HepG2 (cell line): ENCODE data around the gene ZNF416. TPM values are rescaled to one million over a fixed set of nuclear protein-coding genes. Genes with fewer than 3 reads are reported as not detected.

Experiments used
- ATF1 ChIP-seq: IDR thresholded peaks from 2 replicates; pipeline ENCODE4 v1.6.1; 2016; ENCODE audit warnings: mild to moderate bottlenecking, control low read depth
- IRX3 ChIP-seq: sonication (generic); formaldehyde crosslinking; IDR thresholded peaks from 2 replicates; pipeline ENCODE4 v1.8.1; 2023; ENCODE audit warnings: mild to moderate bottlenecking, low read depth, missing genetic modification reagents, borderline replicate concordance
- POGZ ChIP-seq: sonication (generic); formaldehyde crosslinking; IDR thresholded peaks from 2 replicates; pipeline ENCODE4 v1.4.0; 2020; ENCODE audit warnings: mild to moderate bottlenecking, missing genetic modification reagents
- RFX3 ChIP-seq: IDR thresholded peaks from 2 replicates; pipeline ENCODE4 v1.6.1; 2016; ENCODE audit warnings: missing biosample characterization, missing genetic modification reagents
- SP2 ChIP-seq: sonication (generic); formaldehyde crosslinking; IDR thresholded peaks from 2 replicates; pipeline ENCODE4 v1.5.1; 2020; ENCODE audit warnings: mild to moderate bottlenecking, missing genetic modification reagents
- TAF15 ChIP-seq: fragments of 200-400 bp; formaldehyde crosslinking; IDR thresholded peaks from one replicate; pipeline ENCODE4 v1.6.1; 2018; ENCODE audit warnings: mild to moderate bottlenecking, low read depth, low read length; ENCODE audit not compliant: poor library complexity, severe bottlenecking
- TGIF2 ChIP-seq: IDR thresholded peaks from 2 replicates; pipeline ENCODE4 v1.6.1; 2016; ENCODE audit warnings: control low read depth, missing compliant biosample characterization
- ZC3H13 ChIP-seq: sonication (generic); formaldehyde crosslinking; IDR thresholded peaks from 2 replicates; pipeline ENCODE4 v1.8.1; 2023; ENCODE audit warnings: mild to moderate bottlenecking, missing genetic modification reagents, moderate library complexity
- ZNF253 ChIP-seq: sonication (generic); formaldehyde crosslinking; IDR thresholded peaks from 2 replicates; pipeline ENCODE4 v1.8.0; 2022; ENCODE audit warnings: mild to moderate bottlenecking, missing genetic modification reagents, borderline replicate concordance
- ZNF432 ChIP-seq: sonication (generic); formaldehyde crosslinking; IDR thresholded peaks from 2 replicates; pipeline ENCODE4 v1.5.0; 2020; ENCODE audit warnings: missing genetic modification reagents, mild to moderate bottlenecking, borderline replicate concordance
- polyA plus RNA-seq, 8 experiments: library from polyadenylated mRNA; depleted of rRNA in 3 of 8; stranded (reverse) in 7 of 8; unstranded in 1 of 8; fragments of >200 nt; fragmentation: Illumina TruSeq in 4 of 8; extraction: Trizol in 4 of 8; gene quantifications; 2 replicates each; pipeline versions ENCODE4 v1.2.1 to v1.2.3, GENCODE V29; 2011 to 2016; ENCODE audit warnings: low read depth in 4 of 8, missing spikeins in 1 of 8, mixed read lengths in 1 of 8; ENCODE audit not compliant: insufficient read depth in 1 of 8
- total RNA-seq, 5 experiments: library from RNA; depleted of rRNA; stranded (reverse); fragments of >200 nt; fragmentation: Illumina TruSeq; extraction: Trizol; gene quantifications; 2 replicates each; pipeline ENCODE4 v1.2.3, GENCODE V29; 2016; ENCODE audit warnings: low read depth in 1 of 5
- TF ChIP-seq, protein P1 (sequence below): sonication (generic); formaldehyde crosslinking; IDR thresholded peaks from 2 replicates; pipeline ENCODE4 v1.4.0; 2020; ENCODE audit warnings: mild to moderate bottlenecking, missing genetic modification reagents
- TF ChIP-seq, protein P2 (sequence below): IDR thresholded peaks from 2 replicates; pipeline ENCODE4 v1.6.1; 2016
- TF ChIP-seq, protein P3 (sequence below): sonication (generic); formaldehyde crosslinking; IDR thresholded peaks from 2 replicates; pipeline ENCODE4 v1.5.0; 2020; ENCODE audit warnings: missing genetic modification reagents, mild to moderate bottlenecking, borderline replicate concordance
- TF ChIP-seq, protein P4 (sequence below): sonication (generic); formaldehyde crosslinking; IDR thresholded peaks from 2 replicates; pipeline ENCODE4 v1.5.0; 2020; ENCODE audit warnings: missing genetic modification reagents
- TF ChIP-seq, protein P5 (sequence below): sonication (generic); formaldehyde crosslinking; IDR thresholded peaks from 2 replicates; pipeline ENCODE4 v1.4.0; 2020; ENCODE audit warnings: missing genetic modification reagents
- TF ChIP-seq, protein P6 (sequence below): sonication (generic); formaldehyde crosslinking; IDR thresholded peaks from 2 replicates; pipeline ENCODE4 v1.5.0; 2020; ENCODE audit warnings: missing genetic modification reagents, mild to moderate bottlenecking, borderline replicate concordance

The ZNF416 gene
- total and polyA plus RNA-seq, 2 of the 13 experiments (the other 11 are each of a cell fraction or from before 2014, with no cell fraction given): 1.5 to 5.3 TPM

DNA sequence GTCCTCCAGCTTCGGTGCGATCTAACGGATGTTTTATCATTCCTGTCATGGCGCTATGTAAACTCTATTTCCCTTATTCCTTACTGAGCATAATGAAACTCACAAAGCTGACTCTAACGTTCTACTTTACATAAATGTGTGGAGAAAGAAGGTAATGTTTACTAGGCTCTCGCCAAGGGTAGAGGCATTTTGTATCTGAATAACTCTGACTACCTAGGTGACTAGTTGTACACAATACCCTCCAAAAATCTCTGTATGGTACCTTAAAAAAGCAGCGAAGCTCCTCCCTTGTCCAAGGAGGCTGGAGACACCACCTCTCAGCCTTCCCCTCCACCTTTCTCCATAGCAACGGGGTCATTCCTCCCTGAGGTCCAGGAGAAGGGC, 20.7 kb upstream of the ZNF416 start (continued):
- TF ChIP-seq, protein P1, sequence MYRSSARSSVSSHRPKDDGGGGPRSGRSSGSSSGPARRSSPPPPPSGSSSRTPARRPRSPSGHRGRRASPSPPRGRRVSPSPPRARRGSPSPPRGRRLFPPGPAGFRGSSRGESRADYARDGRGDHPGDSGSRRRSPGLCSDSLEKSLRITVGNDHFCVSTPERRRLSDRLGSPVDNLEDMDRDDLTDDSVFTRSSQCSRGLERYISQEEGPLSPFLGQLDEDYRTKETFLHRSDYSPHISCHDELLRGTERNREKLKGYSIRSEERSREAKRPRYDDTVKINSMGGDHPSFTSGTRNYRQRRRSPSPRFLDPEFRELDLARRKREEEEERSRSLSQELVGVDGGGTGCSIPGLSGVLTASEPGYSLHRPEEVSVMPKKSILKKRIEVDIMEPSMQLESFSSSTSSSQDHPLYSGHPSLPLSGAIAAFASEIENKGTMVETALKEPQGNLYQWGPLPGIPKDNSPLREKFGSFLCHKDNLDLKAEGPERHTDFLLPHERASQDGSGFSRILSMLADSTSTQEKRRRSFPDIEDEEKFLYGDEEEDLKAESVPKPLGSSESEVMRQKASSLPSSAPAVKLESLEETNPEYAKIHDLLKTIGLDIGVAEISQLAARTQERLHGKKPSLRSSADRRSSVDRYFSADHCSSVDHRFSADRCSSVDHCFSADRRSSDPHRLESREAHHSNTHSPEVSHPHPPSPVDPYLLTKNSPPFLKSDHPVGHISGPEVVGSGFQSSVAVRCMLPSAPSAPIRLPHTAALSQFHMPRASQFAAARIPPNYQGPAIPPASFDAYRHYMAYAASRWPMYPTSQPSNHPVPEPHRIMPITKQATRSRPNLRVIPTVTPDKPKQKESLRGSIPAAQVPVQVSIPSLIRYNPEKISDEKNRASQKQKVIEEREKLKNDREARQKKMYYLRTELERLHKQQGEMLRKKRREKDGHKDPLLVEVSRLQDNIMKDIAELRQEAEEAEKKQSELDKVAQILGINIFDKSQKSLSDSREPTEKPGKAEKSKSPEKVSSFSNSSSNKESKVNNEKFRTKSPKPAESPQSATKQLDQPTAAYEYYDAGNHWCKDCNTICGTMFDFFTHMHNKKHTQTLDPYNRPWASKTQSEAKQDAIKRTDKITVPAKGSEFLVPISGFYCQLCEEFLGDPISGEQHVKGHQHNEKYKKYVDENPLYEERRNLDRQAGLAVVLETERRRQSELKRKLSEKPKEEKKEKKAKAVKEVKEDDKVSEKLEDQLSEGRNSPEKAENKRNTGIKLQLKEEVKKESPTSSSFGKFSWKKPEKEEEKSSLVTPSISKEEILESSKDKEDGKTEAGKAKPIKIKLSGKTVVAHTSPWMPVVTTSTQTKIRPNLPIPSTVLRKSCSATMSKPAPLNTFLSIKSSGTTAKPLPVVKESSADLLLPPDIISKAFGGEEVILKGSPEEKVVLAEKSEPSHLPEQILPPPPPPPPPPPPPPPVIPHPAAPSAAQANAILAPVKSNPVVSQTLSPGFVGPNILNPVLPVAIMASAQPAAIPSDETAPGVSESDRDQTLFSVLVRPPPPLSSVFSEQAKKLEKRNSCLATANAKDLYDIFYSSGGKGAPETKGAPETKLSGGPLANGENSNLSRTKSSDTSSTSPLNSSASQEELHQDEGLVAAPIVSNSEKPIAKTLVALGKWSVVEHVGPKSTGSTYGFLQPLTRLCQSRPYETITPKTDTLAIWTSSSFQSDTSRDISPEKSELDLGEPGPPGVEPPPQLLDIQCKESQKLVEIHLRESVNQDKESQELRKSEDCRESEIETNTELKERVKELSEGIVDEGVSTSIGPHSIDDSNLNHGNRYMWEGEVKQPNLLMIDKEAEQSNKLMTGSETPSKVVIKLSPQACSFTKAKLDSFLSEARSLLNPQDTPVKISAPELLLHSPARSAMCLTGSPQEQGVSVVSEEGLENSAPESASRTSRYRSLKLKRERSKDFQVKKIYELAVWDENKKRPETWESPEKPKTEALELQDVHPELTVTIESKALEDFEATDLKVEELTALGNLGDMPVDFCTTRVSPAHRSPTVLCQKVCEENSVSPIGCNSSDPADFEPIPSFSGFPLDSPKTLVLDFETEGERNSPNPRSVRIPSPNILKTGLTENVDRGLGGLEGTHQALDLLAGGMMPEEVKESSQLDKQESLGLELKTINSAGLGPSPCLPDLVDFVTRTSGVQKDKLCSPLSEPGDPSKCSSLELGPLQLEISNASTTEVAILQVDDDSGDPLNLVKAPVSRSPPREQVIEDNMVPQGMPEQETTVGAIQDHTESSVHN (CRISPR knock-in tag): no peak
- TF ChIP-seq, protein P2, sequence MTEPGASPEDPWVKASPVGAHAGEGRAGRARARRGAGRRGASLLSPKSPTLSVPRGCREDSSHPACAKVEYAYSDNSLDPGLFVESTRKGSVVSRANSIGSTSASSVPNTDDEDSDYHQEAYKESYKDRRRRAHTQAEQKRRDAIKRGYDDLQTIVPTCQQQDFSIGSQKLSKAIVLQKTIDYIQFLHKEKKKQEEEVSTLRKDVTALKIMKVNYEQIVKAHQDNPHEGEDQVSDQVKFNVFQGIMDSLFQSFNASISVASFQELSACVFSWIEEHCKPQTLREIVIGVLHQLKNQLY: no peak
- no peak for TF ChIP-seq SP2
- 0 out of 2 replicates have a peak, but pooled peaks have one; percentile 8 for TF ChIP-seq ATF1 (CRISPR knock-in tag)
- TF ChIP-seq, protein P3, sequence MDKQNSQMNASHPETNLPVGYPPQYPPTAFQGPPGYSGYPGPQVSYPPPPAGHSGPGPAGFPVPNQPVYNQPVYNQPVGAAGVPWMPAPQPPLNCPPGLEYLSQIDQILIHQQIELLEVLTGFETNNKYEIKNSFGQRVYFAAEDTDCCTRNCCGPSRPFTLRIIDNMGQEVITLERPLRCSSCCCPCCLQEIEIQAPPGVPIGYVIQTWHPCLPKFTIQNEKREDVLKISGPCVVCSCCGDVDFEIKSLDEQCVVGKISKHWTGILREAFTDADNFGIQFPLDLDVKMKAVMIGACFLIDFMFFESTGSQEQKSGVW: no peak
- 0 out of 2 replicates have a peak, but pooled peaks have one; percentile 54 for TF ChIP-seq ZC3H13 (CRISPR knock-in tag)
- TF ChIP-seq, protein P4, sequence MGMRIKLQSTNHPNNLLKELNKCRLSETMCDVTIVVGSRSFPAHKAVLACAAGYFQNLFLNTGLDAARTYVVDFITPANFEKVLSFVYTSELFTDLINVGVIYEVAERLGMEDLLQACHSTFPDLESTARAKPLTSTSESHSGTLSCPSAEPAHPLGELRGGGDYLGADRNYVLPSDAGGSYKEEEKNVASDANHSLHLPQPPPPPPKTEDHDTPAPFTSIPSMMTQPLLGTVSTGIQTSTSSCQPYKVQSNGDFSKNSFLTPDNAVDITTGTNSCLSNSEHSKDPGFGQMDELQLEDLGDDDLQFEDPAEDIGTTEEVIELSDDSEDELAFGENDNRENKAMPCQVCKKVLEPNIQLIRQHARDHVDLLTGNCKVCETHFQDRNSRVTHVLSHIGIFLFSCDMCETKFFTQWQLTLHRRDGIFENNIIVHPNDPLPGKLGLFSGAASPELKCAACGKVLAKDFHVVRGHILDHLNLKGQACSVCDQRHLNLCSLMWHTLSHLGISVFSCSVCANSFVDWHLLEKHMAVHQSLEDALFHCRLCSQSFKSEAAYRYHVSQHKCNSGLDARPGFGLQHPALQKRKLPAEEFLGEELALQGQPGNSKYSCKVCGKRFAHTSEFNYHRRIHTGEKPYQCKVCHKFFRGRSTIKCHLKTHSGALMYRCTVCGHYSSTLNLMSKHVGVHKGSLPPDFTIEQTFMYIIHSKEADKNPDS (CRISPR knock-in tag): no peak
- TF ChIP-seq RFX3 (CRISPR knock-in tag): peak; percentile 37; the same call in 1 of the 2 replicates
- no peak for TF ChIP-seq ZNF253 (CRISPR knock-in tag)
- TF ChIP-seq, protein P5, sequence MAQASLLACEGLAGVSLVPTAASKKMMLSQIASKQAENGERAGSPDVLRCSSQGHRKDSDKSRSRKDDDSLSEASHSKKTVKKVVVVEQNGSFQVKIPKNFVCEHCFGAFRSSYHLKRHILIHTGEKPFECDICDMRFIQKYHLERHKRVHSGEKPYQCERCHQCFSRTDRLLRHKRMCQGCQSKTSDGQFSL (CRISPR knock-in tag): no peak
- TF ChIP-seq POGZ (CRISPR knock-in tag): no peak
- TF ChIP-seq, protein P6, sequence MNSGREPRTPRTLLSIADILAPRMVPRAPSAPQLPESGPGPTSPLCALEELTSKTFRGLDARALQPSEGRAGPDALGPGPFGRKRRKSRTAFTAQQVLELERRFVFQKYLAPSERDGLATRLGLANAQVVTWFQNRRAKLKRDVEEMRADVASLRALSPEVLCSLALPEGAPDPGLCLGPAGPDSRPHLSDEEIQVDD (CRISPR knock-in tag): no peak
- no peak for TF ChIP-seq TAF15
- no peak for TF ChIP-seq TGIF2 (CRISPR knock-in tag)
- TF ChIP-seq IRX3 (CRISPR knock-in tag): no peak
- TF ChIP-seq ZNF432: no peak
